ENCODE data around the gene PLXNA4. TPM values are rescaled to one million over a fixed set of nuclear protein-coding genes. Genes with fewer than 3 reads are reported as not detected.

Gene PLXNA4
- total RNA-seq, 1 donor from 2014 or later = 21.7 TPM

GRCh38 chr7:132261327-132262159 is 314.7 kb downstream of the PLXNA4 start:
- Mint-ChIP-seq H3K4me3 (no peak overlapping the region), H3K9me3 (no peaks in the 10 kb centered on the region), H3K27ac (ENCODE audit: unreplicated experiment) (no peak overlapping the region), H3K27me3 (ENCODE audit: low read depth) (peaks cover 25% of the 10 kb centered on the region), H3K4me1 (peaks cover 4% of the 10 kb centered on the region), H3K36me3 (ENCODE audit: low read depth) (no peaks in the 10 kb centered on the region)
- TF ChIP-seq CTCF (conservative IDR thresholded peaks at IDR 0.05) = no peak
- DNase-seq (ENCODE audit: low read depth, low spot score) = no peak

GRCh38 chr7:132258231-132258630 is 318.0 kb downstream of the PLXNA4 start:
- H3K4me1 Mint-ChIP-seq = peaks cover 4% of the 10 kb centered on the region
- no peaks in the 10 kb centered on the region for H3K36me3 Mint-ChIP-seq (ENCODE audit: low read depth)
- DNase-seq (ENCODE audit: low read depth, low spot score) = no peak
- peaks cover 10% of the 10 kb centered on the region for H3K27me3 Mint-ChIP-seq (ENCODE audit: low read depth)
- no peak overlapping the region for H3K27ac Mint-ChIP-seq (ENCODE audit: unreplicated experiment)
- no peak for TF ChIP-seq CTCF (conservative IDR thresholded peaks at IDR 0.05)
- no peak overlapping the region for H3K4me3 Mint-ChIP-seq
- H3K9me3 Mint-ChIP-seq = no peaks in the 10 kb centered on the region

- TF ChIP-seq CTCF (conservative IDR thresholded peaks at IDR 0.05) = no peak
- peaks cover 4% of the 10 kb centered on the region for H3K4me1 Mint-ChIP-seq
- H3K4me3 Mint-ChIP-seq = no peak overlapping the region
- H3K36me3 Mint-ChIP-seq (ENCODE audit: low read depth) = no peaks in the 10 kb centered on the region
- H3K9me3 Mint-ChIP-seq = no peaks in the 10 kb centered on the region
- no peak for DNase-seq (ENCODE audit: low read depth, low spot score)
- H3K27ac Mint-ChIP-seq (ENCODE audit: unreplicated experiment) = no peak overlapping the region
- H3K27me3 Mint-ChIP-seq (ENCODE audit: low read depth) = peaks cover 7% of the 10 kb centered on the region
Measured at GRCh38 chr7:132257253-132257652, 319.0 kb downstream of the PLXNA4 start.

- H3K4me1 Mint-ChIP-seq = peaks cover 5% of the 10 kb centered on the region
- no peak for TF ChIP-seq CTCF (conservative IDR thresholded peaks at IDR 0.05)
- no peak overlapping the region for H3K4me3 Mint-ChIP-seq
- no peak for DNase-seq (ENCODE audit: low read depth, low spot score)
- H3K9me3 Mint-ChIP-seq = no peaks in the 10 kb centered on the region
- no peaks in the 10 kb centered on the region for H3K36me3 Mint-ChIP-seq (ENCODE audit: low read depth)
- no peak overlapping the region for H3K27ac Mint-ChIP-seq (ENCODE audit: unreplicated experiment)
- H3K27me3 Mint-ChIP-seq (ENCODE audit: low read depth) = peaks cover 6% of the 10 kb centered on the region
Measured at GRCh38 chr7:132256721-132257212, 319.5 kb downstream of the PLXNA4 start.

- no peak for DNase-seq (ENCODE audit: low read depth, low spot score)
- H3K4me1 Mint-ChIP-seq = peaks cover 14% of the 10 kb centered on the region
- TF ChIP-seq CTCF (conservative IDR thresholded peaks at IDR 0.05) = no peak
- no peaks in the 10 kb centered on the region for H3K9me3 Mint-ChIP-seq
- H3K27ac Mint-ChIP-seq (ENCODE audit: unreplicated experiment) = no peak overlapping the region
- no peak overlapping the region for H3K4me3 Mint-ChIP-seq
- H3K27me3 Mint-ChIP-seq (ENCODE audit: low read depth) = no peaks in the 10 kb centered on the region
- no peaks in the 10 kb centered on the region for H3K36me3 Mint-ChIP-seq (ENCODE audit: low read depth)
Measured at GRCh38 chr7:132255898-132256297, 320.4 kb downstream of the PLXNA4 start.
